Fibroblast of mammary gland (primary cell): Measurements from ENCODE around the gene GASK1A.
A peak's percentile ranks its signal among the peaks of the same experiment; 100 is the strongest.

ENCODE experiments used
- DNase-seq: peaks from one replicate; pipeline ENCODE4 v3.0.0-alpha.2; 2010; ENCODE audit warnings: low read depth
- H3K4me3 ChIP-seq: 2 replicates; pipeline ENCODE4 v1.5.1; 2011; ENCODE audit warnings: low read depth, mild to moderate bottlenecking, low read length, moderate library complexity; ENCODE audit not compliant: control insufficient read depth
- CTCF ChIP-seq: conservative IDR thresholded peaks from 2 replicates; pipeline ENCODE4 v1.5.1; 2011; ENCODE audit warnings: low read depth, low read length, inconsistent platforms; ENCODE audit not compliant: control insufficient read depth, insufficient read depth

Gene GASK1A

GRCh38 chr3:43073836-43074220 lies 94.7 kb downstream of the GASK1A start:
- DNase-seq: no peak
- no peak for TF ChIP-seq CTCF
- no peak overlapping the region for H3K4me3 ChIP-seq

DNA sequence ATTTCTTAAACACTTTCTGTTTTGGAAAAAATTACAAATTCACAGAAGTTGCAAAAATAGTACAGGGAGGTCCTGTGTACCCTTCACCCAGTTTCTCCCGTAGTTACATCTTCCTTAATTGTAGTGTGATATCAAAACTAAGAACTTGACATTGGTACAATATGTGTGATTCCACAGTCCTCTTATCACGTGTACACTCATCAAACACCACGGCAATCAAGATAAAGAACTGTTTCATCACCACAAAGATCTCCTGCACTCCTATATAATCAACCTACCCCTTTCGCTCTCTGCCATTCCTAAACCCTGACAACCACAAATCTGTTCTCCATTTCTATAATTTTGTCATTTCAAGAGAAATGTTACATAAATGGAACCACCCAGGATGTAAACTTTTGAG lies 95.4 kb downstream of the GASK1A start:
- TF ChIP-seq CTCF: no peak
- no peak for DNase-seq

GRCh38 chr3:43074901-43075689 lies 96.0 kb downstream of the GASK1A start:
- no peak for TF ChIP-seq CTCF
- H3K4me3 ChIP-seq: no peak overlapping the region
- DNase-seq: peak; percentile 19

More for the DNA sequence above, 95.4 kb downstream of the GASK1A start:
- H3K4me3 ChIP-seq: no peak overlapping the region

- no peak for TF ChIP-seq CTCF
- no peak overlapping the region for H3K4me3 ChIP-seq
- no peak for DNase-seq
Observed at GRCh38 chr3:43075904-43076661, 97.0 kb downstream of the GASK1A start.

DNA sequence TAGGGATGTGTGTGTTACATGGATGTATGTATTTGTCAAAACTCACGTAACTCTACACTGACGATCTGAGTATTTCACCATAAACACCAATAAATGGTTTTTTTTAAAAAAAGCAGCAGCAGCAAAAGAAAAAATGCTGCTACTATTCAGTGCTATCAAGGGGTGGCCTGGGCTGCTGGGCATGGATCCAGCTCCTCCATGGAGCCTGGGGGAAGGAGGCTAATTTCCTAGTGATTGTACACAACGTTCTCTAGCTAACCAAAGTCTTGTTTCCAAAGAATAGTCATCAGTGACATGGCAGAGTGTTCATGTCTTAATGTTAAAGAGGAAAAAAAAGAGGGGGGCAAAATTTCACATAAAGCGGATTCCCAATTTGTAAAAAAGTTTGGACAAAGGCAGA lies 97.7 kb downstream of the GASK1A start:
- H3K4me3 ChIP-seq: no peak overlapping the region
- TF ChIP-seq CTCF: no peak
- peak; percentile 8 for DNase-seq

DNA sequence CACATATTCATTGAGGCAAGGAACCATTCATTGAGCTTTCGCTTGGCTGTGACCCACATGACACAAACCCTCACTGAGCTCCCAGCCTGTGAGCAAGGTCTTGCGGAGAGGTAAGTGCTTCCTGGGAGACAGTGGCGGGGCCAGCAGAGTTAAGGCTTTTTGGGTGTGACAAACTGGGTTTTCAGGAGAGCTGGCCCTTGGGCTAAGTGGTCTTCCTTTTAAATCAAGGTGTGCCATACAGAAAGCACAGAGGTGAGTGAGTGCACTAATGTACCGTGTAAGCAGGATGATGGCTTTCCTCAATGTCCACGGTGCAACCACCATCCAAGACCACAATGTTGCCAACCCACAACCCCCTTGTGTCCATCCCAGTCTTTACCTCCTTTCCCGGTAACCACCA lies 98.2 kb downstream of the GASK1A start:
- DNase-seq: no peak
- TF ChIP-seq CTCF: no peak
- no peak overlapping the region for H3K4me3 ChIP-seq
